Endometrial microvascular endothelial cells (primary cell): ENCODE measurements around the gene CDH4. TPM values are rescaled to one million over a fixed set of nuclear protein-coding genes. Genes with fewer than 3 reads are reported as not detected.
"Not testable (repeated sequence)": the region's sequence is repeated elsewhere in the genome, so short reads cannot be mapped to it uniquely, and the experiment has no call there.

ENCODE experiments used
- in situ Hi-C: cut with HindIII; loops from 2 replicates; pipeline ENCODE4 v1.10.0; 2017; ENCODE audit warnings: low sequenced_read_pairs, low pct_unique_long_range_greater_than_20kb; ENCODE audit errors: inconsistent ontology term
- total RNA-seq: library from RNA; depleted of rRNA; stranded (reverse); fragments of >200 nt; gene quantifications from one replicate; pipeline ENCODE4 v1.2.3, GENCODE V29; 2015; ENCODE audit errors: inconsistent ontology term

The CDH4 gene
- total RNA-seq, 1 donor from 2014 or later, result 31.2 TPM

- in situ Hi-C loops, result no loop called here
Observed at GRCh38 chr20:61453219-61453618, 201.2 kb downstream of the CDH4 start.

- in situ Hi-C loops, result not testable (repeated sequence)
Observed at GRCh38 chr20:61453623-61454022, 201.6 kb downstream of the CDH4 start.

DNA sequence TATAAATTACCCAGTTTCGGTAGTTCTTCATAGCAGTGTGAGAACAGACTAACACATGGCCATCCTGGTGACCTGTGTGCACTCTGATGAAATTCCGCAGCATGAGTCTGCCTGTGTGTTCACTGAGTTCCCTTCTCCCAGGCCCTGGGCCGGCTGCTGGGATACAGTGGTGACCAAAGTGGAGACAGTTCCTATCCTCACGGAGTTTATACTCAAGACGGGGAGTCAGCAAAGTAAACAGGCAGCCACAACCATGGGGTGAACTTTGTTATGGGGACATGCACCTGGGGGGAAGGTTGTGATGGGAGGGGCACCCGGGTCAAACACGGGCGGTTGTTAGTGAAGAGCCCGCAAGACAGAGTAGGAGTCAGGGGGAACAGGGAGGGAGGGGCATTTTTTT, 202.0 kb downstream of the CDH4 start:
- in situ Hi-C loops, result no loop called here

- in situ Hi-C loops, result no loop called here
Observed at GRCh38 chr20:61455508-61456215, 203.6 kb downstream of the CDH4 start.

GRCh38 chr20:61457725-61458124, 205.7 kb downstream of the CDH4 start:
- in situ Hi-C loops, result no loop called here

- in situ Hi-C loops, result no loop called here
Observed at GRCh38 chr20:61458146-61458746, 206.2 kb downstream of the CDH4 start.

DNA sequence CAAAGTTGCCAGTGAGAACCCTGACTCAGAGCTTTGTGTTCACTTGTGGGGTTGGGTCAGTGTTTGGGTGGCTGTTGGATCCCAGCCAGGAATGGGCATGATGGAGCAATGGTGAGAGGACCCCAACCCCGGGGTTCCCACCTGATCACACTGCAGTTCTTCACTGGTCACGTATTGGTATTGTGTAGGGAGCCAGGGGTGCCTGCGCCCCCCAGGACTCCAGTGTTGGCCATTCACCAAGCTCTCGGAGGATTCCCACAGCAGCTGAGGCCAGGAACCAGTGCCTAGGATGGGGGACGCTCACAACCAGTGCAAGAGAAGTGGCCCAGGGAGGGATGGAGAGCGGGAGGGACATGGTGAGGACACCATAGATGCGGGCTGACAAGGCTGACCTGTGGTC, 207.2 kb downstream of the CDH4 start:
- in situ Hi-C loops, result no loop called here

GRCh38 chr20:61459705-61460104, 207.6 kb downstream of the CDH4 start:
- in situ Hi-C loops, result no loop called here

- in situ Hi-C loops, result no loop called here
Observed at GRCh38 chr20:61460261-61461052, 208.4 kb downstream of the CDH4 start.

- in situ Hi-C loops, result no loop called here
Observed at GRCh38 chr20:61461461-61461860, 209.4 kb downstream of the CDH4 start.

GRCh38 chr20:61464307-61465303, 212.5 kb downstream of the CDH4 start:
- in situ Hi-C loops, result no loop called here

DNA sequence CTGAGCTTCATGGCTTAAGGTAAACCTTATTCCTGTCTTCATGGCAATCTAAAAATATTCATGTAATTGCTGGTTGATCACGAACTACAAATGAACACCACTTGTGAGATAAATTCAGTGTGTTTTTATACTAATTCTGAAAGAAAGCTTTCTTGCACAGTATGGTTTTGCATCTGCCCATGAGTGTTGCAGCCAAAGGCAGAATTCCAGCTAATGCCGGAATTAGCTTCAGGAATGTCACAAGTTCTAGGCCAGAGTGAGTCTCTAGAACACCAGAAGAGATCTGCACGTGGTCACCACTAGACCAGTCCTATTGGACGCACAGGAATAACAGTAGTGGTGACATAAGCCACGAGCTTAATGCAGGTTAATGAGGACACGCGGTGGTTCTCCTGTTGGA, 223.7 kb downstream of the CDH4 start:
- in situ Hi-C loops, result no loop called here

- in situ Hi-C loops, result no loop called here
Observed at GRCh38 chr20:61476956-61477355, 224.9 kb downstream of the CDH4 start.

- in situ Hi-C loops, result no loop called here
Observed at GRCh38 chr20:61477451-61477861, 225.4 kb downstream of the CDH4 start.

DNA sequence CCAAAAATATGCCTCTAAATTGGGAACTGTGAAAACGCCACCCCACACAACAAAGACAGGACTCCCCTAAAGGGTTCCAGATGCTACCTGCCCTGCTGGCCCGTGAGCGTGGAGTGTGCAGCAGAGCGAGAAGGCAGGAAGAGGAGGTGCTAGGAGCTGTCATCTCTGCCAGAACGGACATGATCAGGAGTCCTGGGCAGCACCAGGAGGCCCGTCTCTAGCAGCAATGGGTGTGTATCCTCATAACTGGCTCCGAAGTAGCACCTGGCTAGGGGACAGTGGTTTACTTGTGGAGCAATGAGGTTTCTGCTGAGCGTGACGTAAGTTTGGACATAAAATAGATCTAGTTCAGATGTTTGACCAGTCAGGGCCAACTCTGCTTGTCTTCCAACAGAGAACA, 226.0 kb downstream of the CDH4 start:
- in situ Hi-C loops, result no loop called here

DNA sequence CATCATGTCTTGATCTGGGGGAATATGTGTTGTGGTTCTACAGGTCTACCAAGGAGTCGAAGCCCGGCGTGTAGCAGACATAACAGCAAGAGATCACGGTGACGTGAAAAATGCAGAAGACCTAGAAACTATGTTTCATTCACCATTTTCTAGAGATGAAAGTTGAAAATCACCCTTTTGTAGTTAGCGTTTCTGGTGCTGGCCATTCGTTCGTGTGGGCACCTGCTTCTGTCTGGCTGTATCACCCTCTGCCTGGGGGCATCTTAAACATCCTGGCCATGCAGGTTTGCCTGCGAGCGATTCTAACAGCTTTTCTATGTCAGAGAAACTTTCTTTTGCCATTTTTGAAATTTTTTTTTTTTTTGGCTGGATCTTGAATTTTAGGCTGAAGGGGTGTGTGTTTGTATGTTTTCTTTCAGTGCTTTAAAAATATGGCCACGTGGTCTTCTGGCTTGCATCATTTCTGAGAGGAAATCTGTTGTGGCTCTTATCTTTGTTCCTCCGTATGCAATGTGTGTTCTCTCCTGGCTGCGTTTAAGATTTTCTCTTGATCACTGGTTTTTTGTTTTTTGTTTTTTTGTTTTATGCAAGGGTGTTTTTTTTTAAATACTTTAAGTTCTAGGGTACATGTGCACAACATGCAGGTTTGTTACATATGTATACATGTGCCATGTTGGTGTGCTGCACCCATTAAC, 226.7 kb downstream of the CDH4 start:
- in situ Hi-C loops, result no loop called here

DNA sequence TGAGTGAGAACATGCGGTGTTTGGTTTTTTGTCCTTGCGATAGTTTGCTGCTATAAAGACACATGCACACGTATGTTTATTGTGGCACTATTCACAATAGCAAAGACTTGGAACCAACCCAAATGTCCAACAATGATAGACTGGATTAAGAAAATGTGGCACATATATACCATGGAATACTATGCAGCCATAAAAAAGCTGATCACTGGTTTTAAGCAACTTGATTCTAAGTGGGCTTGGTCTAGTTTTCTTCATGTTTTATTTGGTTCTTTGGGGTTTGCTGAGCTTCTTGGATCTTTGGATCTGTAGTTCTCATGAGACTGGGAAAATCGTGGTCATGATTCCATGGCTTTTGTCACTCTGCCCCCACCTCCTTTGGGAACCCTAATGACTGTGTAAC, 227.4 kb downstream of the CDH4 start:
- in situ Hi-C loops, result not testable (repeated sequence)

GRCh38 chr20:61480158-61480825, 228.2 kb downstream of the CDH4 start:
- in situ Hi-C loops, result no loop called here
